Suprapubic skin (tissue), 4 donors: ENCODE results near the gene TNFRSF19.

Experiments used
- EP300 ChIP-seq: sonication (generic); formaldehyde crosslinking; IDR thresholded peaks from one replicate; pipeline ENCODE4 v1.6.1; 2017; ENCODE audit warnings: antibody characterized with exemption
- POLR2AphosphoS5 ChIP-seq, 3 donors: sonication (generic); formaldehyde crosslinking; IDR thresholded peaks; one replicate each; pipeline ENCODE4 v1.6.1; 2017; ENCODE audit warnings: antibody characterized with exemption in 3 of 3
- TF ChIP-seq, protein P1 (sequence below), 2 donors: fragments of 200-600 bp in 1 of 2; fragments of 450-650 bp in 1 of 2; sonication (generic) in 1 of 2; IDR thresholded peaks; one replicate each; pipeline ENCODE4 v1.5.1; 2016 to 2019; ENCODE audit warnings: antibody characterized with exemption in 2 of 2, mild to moderate bottlenecking in 1 of 2, moderate library complexity in 1 of 2

DNA sequence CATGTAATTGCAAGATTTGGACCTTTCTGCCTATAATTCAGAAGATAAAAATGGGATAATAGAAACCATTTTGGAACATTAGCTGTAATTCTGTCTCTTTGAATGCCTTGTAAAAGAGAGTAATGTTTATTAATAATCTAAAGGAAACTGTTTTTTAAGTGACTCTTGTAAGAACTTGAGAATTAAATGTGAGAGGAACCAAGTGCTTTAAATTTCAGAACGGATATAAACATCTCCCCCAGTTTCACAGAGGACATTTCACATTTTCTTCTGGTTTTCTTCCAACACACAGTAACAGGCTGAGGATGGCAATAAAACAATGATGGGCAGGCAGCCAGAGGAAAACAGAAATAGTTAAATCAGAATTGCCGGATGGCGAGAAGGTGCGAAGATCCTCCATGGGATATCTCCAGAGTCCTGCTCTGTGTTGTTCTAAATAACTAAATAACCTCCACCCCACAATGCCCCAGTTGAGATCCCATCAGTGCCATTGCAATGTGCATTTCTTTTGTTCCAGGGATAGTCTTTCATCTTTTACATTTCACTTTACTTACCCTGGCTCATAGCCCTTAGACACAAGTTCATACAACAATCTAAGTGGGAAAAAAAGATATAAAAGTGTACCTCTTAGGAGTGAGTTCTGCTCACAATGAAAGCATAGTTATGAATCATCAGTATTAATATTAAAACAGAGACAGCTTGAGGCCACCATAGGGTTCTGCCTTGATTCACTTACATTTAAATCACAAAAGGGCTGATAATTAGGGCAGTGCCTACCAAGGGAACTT lies 73.3 kb downstream of the TNFRSF19 start:
- TF ChIP-seq POLR2AphosphoS5 (IDR thresholded peaks at IDR 0.05) (no peak), EP300 (no peak)
- TF ChIP-seq, protein P1, sequence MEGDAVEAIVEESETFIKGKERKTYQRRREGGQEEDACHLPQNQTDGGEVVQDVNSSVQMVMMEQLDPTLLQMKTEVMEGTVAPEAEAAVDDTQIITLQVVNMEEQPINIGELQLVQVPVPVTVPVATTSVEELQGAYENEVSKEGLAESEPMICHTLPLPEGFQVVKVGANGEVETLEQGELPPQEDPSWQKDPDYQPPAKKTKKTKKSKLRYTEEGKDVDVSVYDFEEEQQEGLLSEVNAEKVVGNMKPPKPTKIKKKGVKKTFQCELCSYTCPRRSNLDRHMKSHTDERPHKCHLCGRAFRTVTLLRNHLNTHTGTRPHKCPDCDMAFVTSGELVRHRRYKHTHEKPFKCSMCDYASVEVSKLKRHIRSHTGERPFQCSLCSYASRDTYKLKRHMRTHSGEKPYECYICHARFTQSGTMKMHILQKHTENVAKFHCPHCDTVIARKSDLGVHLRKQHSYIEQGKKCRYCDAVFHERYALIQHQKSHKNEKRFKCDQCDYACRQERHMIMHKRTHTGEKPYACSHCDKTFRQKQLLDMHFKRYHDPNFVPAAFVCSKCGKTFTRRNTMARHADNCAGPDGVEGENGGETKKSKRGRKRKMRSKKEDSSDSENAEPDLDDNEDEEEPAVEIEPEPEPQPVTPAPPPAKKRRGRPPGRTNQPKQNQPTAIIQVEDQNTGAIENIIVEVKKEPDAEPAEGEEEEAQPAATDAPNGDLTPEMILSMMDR (IDR thresholded peaks at IDR 0.05) = no peak
